D341Med (cell line): Measurements from ENCODE around the gene POLN.

Experiments used
- DNase-seq: peaks from one replicate; pipeline ENCODE4 v3.0.0; 2012; ENCODE audit warnings: low spot score

POLN gene

GRCh38 chr4:2059726-2060602 lies 182.0 kb downstream of the POLN start:
- peak; percentile 78 for DNase-seq

DNA sequence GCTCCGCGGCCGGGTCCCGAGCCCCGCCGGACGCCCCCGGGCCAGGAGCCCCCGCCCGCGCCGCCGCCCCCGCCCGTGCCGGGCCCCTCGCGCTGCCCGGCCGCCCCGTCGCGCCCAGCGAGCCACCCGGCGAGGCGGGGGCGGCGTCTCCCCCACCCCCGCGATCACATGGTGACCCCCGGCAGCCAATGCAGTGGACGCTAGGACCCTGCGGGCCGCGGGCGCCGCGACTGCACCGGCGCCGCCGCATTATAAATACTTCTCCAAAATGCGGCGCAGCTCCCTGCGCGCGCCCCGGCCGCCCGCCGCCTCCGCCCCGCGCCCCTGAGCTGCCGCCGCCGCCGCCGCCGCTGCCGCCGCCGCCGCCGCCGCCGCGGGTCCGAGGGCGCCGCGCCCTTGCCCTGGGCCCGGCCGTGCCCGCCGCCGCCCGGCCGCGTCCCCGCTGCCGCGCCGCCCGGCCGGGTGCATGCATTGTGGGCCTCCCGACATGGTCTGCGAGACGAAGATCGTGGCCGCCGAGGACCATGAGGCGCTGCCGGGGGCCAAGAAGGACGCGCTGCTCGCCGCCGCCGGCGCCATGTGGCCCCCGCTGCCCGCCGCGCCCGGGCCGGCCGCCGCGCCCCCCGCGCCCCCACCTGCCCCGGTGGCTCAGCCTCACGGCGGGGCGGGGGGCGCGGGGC lies 182.7 kb downstream of the POLN start, which contains the start of gene NAT8L:
Gene NAT8L (plus strand): TSS at position 282 of the 680 bp plus-strand sequence. CDS start 185 bp downstream, at position 467.
- DNase-seq: peak; percentile 94

DNA sequence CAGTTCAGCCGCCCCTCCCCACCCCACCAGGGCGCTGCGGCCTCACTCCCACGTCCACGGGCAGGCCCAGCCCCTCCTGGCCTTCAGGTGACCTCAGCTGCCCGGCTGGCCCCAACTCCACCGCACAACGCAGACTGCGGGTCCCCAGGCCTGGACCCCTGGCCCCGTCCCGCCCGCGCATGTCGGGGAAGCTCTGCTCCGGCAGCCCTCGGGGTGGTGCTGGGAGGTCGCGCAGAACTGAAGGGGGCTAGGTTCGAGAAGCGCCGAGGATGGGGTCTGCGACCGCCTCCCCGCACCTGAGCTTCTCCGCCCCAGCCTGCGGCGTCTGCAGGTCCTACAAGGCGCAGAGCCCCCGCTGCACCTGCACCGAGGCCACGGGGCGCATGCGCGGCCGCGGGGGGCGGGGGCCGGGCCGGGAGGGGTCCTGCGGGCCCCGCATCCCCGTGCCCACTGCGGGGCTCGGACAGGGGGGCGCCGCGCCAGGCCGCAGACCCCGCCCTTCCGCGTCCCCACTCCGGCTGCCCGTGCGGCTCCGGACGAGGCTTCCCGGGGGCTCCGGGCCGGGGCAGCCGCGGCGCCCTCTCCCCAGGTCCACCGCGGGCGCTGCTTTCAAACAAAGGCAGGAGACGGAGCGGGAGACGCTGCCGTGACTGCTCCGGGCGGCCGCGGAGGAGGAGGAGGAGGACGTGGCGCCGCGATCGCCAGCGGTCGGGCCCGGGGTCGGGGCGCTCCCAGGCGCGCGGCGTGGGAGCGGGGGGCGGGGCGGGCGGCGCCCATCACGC lies 183.5 kb downstream of the POLN start:
- DNase-seq: peak; percentile 95

DNA sequence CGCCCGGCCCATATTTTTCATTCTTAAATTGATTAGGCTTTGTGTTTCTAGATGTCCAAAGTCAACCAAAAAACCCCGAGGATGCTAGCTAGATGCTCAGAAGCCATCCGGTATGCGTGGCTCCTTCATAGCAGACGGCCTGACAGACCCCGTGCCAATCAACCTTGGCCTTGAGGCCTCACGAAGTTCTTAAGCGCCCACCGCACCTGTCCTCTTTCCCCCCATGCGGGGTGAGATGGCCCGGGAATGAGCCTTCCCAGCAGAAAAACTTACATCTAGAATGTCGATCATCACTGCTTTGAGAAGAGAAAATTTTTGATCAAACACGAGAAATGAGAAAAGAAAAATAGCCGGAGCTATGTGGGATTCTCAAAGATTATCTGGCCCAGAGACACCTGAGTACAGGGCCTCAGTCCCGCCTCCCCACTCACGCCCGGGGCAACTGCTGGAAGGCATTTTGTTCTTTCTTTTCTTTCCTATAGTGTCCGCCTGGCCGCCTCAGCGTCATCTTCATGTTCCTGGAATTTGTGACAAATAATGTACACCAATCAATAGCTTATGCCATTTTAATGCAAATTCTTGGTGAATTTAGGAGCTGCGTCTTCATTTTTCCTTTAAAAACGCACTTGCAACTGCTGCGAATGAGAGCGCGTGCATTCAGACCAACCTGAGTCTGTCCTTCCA lies 184.4 kb downstream of the POLN start:
- DNase-seq: peak; percentile 12

DNA sequence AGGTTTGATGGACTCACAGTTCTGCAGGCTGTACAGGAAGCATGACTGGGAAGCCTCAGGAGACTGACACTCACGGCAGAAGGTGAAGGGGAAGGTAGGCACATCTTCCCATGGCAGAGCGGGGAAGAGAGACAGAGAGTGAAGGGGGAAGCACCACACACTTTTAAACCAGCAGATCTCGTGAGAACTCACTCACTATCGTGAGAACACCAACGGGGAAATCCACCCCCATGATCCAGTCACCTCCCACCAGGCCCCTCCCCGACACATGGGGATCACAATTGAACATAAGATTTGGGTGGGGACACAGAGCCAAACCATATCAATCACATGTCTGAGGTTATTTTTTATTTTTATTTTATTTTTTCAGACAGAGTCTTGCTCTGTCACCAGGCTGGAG lies 187.7 kb downstream of the POLN start:
- DNase-seq: no peak

DNA sequence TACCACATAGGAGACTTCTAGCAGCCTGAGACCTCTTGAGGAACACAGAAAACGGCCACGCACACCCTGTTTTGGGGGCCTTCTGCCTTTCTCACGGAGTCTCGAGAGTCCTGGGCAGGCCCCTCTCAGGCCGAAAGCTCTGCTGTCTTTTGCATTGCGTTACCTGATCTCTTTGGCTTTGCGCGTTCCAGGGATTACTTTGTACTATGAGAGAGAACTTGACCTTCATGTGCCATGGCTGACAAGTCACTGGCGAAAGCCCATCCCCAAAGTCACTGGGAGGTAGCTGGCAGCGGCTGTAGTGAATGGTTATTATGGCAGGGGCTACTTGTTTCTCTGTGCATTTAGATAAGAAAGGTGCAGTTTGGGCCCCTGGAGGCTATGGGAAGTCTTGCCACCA lies 190.8 kb downstream of the POLN start:
- no peak for DNase-seq

DNA sequence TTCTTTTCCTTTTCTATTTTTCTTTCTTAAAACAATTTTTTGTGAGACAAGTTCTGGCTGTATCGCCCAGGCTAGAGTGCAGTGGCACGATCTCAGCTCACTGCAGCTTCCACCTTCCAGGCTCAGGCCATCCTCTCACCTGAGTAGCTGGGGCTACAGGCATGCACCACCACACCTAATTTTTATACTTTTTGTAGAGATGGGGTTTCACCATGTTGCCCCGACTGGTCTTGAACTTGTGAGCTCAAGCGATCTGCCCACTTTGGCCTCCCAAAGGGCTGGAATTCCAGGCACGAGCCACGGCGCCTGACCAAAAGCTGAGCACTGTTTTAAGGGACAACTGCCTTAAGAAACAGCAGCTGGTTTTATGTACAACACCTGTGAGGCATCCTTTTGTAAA lies 192.1 kb downstream of the POLN start:
- no peak for DNase-seq

DNA sequence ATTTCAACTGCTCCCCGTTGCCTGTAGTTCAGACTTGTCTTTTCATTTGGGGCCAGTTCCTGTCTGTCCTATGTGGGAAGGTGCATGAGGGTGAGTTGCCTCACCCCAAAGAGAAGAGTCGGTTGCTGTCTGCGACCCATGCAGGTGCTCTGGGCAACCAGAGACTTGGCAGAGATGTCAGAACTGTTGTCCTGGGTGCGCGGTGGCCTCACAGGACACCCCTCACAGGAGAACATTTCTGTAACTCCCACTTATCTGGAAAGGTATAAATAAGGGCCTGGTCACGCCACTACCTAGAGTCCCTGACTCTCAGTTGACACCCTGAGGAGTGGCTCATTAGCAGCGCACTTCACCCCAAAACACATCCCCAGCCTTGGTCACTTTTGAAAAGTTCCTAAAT lies 192.5 kb downstream of the POLN start:
- DNase-seq: no peak

DNA sequence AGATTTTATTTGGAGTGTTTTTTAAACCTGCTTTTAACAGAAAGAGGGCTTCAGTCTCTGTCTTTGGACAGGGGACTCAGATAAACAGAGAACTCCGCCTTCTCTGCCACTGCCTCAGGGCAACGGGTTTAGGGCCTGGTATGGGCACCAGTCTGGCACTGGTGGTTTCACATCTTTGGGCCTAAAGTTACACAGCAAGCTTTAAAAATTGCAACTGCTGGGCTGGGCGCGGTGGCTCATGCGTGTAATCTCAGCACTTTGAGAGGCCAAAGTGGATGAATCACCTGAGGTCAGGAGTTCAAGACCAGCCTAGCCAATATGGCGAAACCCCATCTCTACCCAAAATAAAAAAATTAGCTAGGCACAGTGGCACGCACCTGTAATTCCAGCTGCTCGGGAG lies 193.1 kb downstream of the POLN start:
- no peak for DNase-seq

DNA sequence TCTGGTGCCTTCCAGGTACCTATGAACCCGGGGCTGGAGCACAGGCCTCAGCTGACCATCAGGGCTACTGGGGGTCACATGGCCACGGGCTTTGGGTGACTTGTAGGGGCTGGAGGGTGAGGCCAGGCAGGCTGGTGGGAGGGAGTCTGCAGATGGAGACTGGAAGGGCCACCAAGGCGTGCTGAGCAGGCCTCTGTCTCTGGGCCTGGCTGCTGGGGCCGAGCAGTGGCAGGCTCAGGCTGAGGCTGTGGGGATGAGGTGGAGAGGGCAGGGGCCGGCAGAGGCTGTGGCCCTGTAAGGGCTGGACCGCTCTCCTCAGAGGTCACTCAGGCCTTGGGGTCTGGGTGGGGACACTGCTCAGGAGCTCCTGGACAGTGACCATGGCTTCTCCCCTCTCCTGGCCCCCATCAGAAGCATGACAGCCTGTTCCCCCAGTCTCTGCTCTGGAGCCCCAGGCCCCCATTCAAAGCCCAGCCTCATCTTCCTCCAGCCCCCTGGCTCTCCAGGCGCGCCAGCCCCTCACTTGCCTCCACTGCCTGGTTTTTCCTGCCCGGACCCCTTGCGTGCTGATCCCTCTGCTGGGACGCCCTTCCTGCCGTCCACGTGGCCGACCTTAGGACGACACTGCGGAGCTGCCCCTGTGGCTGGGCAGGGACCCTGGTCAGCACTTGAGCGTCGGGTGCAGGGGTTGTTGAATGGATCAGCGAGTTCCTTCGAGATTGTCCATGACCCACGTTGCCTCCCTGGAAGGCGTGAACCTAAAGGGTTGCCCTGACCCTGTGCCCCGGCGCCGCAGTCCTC lies 193.9 kb downstream of the POLN start:
- peak; percentile 22 for DNase-seq

DNA sequence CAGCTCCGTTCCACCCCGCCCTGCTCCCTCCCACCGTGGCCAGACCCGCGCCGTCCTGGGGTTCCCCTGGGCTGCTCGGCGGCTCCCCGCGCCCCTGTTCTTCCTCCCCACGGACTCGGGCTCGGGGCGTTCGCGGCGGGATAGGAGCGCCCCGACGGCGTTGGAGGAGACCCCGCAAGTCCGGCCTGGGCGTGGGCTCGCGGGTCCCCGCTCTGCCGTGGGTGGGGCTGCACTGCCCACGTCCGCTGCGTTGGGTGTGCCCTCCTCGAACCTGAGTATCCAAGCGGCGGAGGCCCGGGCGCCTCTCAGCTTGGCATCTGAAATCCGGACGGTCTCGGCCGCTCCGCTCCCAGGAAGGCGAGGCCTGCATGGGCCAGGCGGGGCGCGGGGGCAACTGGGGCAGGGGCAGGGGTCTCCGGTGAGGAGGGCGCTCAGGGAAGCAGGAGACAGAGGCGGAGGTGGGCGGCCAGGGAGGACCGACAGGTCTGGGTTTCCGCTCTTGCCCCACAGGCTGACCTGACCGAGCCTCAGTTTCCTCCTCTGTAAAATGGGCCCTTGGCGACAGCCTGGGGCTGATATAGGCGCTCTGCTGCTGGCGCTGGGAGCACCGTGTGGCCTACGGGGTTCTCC lies 194.8 kb downstream of the POLN start:
- DNase-seq: no peak

DNA sequence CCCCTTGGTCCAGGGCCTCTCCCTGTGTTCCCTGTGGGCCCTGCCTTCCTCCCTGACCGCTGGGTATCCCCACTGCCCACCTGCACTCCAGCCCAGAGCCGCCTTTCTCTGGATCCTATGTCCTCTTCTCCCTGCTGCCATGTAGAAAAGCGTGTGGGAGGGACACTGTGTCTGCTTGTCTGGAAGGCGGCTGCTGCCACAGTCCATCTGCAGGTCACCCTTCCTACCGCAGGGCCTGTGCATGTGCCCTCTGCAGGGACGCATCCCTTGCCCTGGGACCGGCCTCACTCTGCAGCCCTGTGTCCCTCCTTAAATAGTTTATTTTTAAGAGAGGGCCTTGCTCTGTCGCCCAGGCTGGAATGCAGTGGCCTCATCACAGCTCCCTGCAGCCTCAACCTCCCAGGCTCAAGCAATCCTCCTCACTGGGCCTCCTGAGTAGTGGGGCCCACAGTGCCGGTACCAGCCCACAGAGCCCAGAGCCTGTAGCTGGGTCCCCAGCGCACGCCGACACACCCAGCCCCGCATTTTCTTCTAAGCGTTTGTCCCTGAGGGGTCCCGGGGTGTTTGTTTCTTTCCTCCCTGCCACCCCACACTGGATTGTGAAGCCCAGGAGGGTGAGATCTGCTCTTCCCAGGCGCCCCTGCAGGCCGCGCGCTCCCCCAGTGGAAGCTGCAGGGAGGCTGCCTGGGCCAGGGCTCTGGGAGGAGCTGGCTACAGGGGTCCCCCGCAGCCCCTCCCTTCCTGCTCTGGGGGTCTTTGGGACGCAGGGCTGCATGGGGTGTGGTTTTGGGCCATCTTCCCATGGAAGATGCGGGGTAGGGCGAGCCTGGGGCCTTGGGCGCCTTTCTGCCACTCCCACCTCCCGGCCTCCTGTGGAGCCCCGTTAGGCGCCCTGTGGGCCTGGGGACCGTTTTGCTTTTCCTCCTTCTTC lies 195.6 kb downstream of the POLN start:
- DNase-seq: peak; percentile 39

DNA sequence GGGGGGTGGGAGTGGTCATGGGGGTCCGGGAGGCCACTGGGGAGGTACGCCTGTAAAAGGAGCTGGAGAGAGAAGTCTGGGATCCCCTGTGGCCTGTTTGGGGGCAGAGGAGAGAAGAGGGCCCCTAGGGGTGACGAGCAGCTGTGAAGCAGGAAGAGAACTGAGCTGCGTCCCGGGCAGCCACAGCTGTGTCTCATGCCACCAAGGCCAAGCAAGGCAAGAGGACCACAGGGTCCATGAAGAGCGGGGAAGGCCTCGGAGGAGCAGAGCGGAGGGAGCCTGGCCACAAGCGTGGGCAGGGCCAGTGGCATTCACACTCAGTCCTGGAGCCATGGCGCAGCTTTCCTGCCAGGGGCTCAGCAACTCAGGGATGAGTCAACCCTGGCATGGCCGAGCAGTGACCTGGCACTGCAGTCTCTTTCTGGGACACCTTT lies 196.4 kb downstream of the POLN start:
- no peak for DNase-seq

- DNase-seq: no peak
These were observed 197.1 kb downstream of the POLN start for GRCh38 chr4:2044542-2045517.

DNA sequence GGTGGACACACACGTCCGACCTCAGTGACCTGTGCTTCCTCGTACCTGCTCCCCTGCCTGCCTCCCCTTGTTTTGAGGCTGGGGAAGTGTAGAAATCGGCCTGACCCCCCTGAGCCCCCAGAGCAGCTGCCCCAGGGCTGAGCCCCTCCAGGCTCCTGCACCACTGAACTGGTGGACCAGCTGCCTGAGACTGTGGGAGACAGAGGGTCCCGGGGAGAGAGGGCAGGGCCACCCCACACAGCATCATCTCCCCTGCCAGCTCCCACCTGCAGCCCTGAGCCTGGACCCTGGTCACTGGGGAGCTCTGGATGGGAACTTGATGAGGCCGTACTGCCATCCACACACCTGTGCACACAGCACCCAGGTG lies 197.8 kb downstream of the POLN start:
- DNase-seq: no peak

- no peak for DNase-seq
These were observed 198.4 kb downstream of the POLN start for GRCh38 chr4:2043396-2044118.

DNA sequence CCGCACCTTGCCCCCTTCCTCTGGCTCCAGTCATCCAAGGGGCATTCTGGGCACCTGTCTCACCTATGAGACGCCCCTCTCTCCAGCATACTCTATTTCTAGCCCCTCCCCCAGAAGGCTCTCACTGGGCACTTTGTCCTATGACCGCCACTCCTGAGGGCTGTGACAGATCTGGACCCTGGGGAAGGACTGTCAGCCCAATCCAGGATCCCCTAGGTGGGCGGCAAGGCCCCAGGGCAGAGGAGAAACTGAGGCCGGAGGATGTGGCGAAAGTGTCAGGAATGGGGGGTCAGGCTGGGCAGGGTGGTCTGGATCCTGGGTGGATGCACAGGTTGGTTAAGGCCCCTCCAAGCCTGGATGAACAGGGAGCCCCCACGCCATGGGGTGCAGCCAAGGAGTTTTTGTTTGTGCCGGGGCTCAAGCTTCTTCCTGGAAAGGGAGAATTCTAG lies 198.9 kb downstream of the POLN start:
- no peak for DNase-seq
